B cell (primary cell): Measurements from ENCODE around the gene KCNK7.

Source experiments
- CTCF ChIP-seq: fragments of 200-600 bp; IDR thresholded peaks from one replicate; pipeline ENCODE4 v1.8.0; 2022; ENCODE audit warnings: antibody characterized with exemption, mild to moderate bottlenecking
- EZH2 ChIP-seq: IDR thresholded peaks from 2 replicates; pipeline ENCODE4 v1.6.1; 2012; ENCODE audit warnings: borderline replicate concordance, low read depth, mild to moderate bottlenecking, moderate library complexity, low read length; ENCODE audit not compliant: insufficient read depth, poor library complexity, severe bottlenecking

- TF ChIP-seq CTCF, result no peak
- no peak for TF ChIP-seq EZH2
Observed at GRCh38 chr11:65610404-65610803, 14.8 kb upstream of the KCNK7 start.
